PFSK-1 (cell line): ENCODE results near the gene RGS13. TPM values are rescaled to one million over a fixed set of nuclear protein-coding genes. Genes with fewer than 3 reads are reported as not detected.

Source experiments
- FOXP2 ChIP-seq: optimal IDR thresholded peaks from 2 replicates; pipeline ENCODE3; 2011; ENCODE audit warnings: borderline replicate concordance, control low read depth, inconsistent platforms; ENCODE audit not compliant: insufficient read depth; ENCODE audit errors: extremely low read length, extremely low read depth
- POLR2AphosphoS5 ChIP-seq: IDR thresholded peaks from 2 replicates; pipeline ENCODE4 v1.6.1; 2012; ENCODE audit warnings: low read depth, mild to moderate bottlenecking, control low read depth, low read length, moderate library complexity
- REST ChIP-seq, 2 experiments: IDR thresholded peaks; 2 replicates each; pipeline versions ENCODE4 v1.6.1 to v1.8.0; 2011 to 2012; ENCODE audit warnings: low read depth in 2 of 2, low read length in 2 of 2, control low read depth in 1 of 2, inconsistent platforms in 1 of 2, mild to moderate bottlenecking in 1 of 2, moderate library complexity in 1 of 2; ENCODE audit not compliant: insufficient read depth in 1 of 2
- SIN3A ChIP-seq: IDR thresholded peaks from 2 replicates; pipeline ENCODE4 v1.6.1; 2012; ENCODE audit warnings: mild to moderate bottlenecking, low read length, moderate library complexity, borderline replicate concordance; ENCODE audit not compliant: insufficient read depth
- TAF1 ChIP-seq: IDR thresholded peaks from 2 replicates; pipeline ENCODE4 v1.6.1; 2012; ENCODE audit warnings: low read length, control low read depth, borderline replicate concordance; ENCODE audit not compliant: insufficient read depth
- polyA plus RNA-seq: library from polyadenylated mRNA; unstranded; fragments of >200 nt; gene quantifications from one replicate; pipeline ENCODE4 v1.2.1, GENCODE V29; 2012; ENCODE audit warnings: low read depth, missing spikeins; ENCODE audit not compliant: insufficient read length

RGS13 gene
- polyA plus RNA-seq: not detected

- TF ChIP-seq POLR2AphosphoS5 (no peak), REST (IDR thresholded peaks at IDR 0.05; ENCODE audit: insufficient read depth in 1 of 2, low read depth in 2 of 2, low read length in 2 of 2) (no peak), SIN3A (no peak), TAF1 (no peak), FOXP2 (no peak)
Measured at GRCh38 chr1:192635939-192636338, at the start of gene RGS13. TSS of gene RGS13 (plus strand) at chr1:192636147. CDS start at chr1:192644335, 8,188 bp downstream.

GRCh38 chr1:192587386-192588266 lies 48.3 kb upstream of the RGS13 start:
- TF ChIP-seq POLR2AphosphoS5 (no peak), REST (IDR thresholded peaks at IDR 0.05; ENCODE audit: insufficient read depth in 1 of 2, low read depth in 2 of 2, low read length in 2 of 2) (no peak), SIN3A (no peak), FOXP2 (no peak), TAF1 (no peak)

- no peak for TF ChIP-seq FOXP2
- no peak for TF ChIP-seq REST (IDR thresholded peaks at IDR 0.05; ENCODE audit: insufficient read depth in 1 of 2, low read depth in 2 of 2, low read length in 2 of 2)
- TF ChIP-seq TAF1: no peak
- no peak for TF ChIP-seq POLR2AphosphoS5
- no peak for TF ChIP-seq SIN3A
Measured at GRCh38 chr1:192588546-192588945, 47.4 kb upstream of the RGS13 start.

- TF ChIP-seq POLR2AphosphoS5 (no peak), FOXP2 (no peak), TAF1 (no peak), SIN3A (no peak), REST (IDR thresholded peaks at IDR 0.05; ENCODE audit: insufficient read depth in 1 of 2, low read depth in 2 of 2, low read length in 2 of 2) (no peak)
Measured at GRCh38 chr1:192589813-192590212, 46.1 kb upstream of the RGS13 start.
